Spinal cord (tissue), 10 donors: ENCODE measurements around the gene RALA. TPM values are rescaled to one million over a fixed set of nuclear protein-coding genes. Genes with fewer than 3 reads are reported as not detected.
"Not testable (repeated sequence)": the region's sequence is repeated elsewhere in the genome, so short reads cannot be mapped to it uniquely, and the experiment has no call there.

Experiments used
- DNase-seq, 6 donors: peaks; one replicate each; pipeline versions ENCODE4 v3.0.0 to v3.0.0-alpha.2; 2013 to 2015; ENCODE audit warnings: low spot score in 6 of 6, low read depth in 4 of 6
- H3K27ac ChIP-seq: one replicate; pipeline ENCODE4 v1.5.1; 2013; ENCODE audit warnings: low read depth, low read length, control low read depth
- H3K27me3 ChIP-seq: one replicate; pipeline ENCODE4 v1.6.1; 2013; ENCODE audit warnings: low read length; ENCODE audit not compliant: control insufficient read depth, insufficient read depth
- H3K36me3 ChIP-seq: one replicate; pipeline ENCODE4 v1.6.1; 2013; ENCODE audit warnings: low read length; ENCODE audit not compliant: control insufficient read depth, insufficient read depth
- H3K4me1 ChIP-seq: one replicate; pipeline ENCODE4 v1.6.1; 2013; ENCODE audit warnings: low read length; ENCODE audit not compliant: control insufficient read depth, insufficient read depth
- H3K4me3 ChIP-seq: one replicate; pipeline ENCODE4 v1.5.1; 2013; ENCODE audit warnings: low read depth, low read length, control low read depth
- H3K9me3 ChIP-seq: one replicate; pipeline ENCODE4 v1.6.1; 2013; ENCODE audit warnings: low read length; ENCODE audit not compliant: control insufficient read depth, insufficient read depth
- WGBS: methylation state at CpG from one replicate; pipeline ENCODE4 v1.1.5; 2013; ENCODE audit warnings: missing lambda C conversion rate; ENCODE audit not compliant: insufficient coverage; 5-methylcytosine and 5-hydroxymethylcytosine counted together
- polyA plus RNA-seq, 2 donors: library from polyadenylated mRNA; unstranded; fragments of 120-200 nt; gene quantifications; one replicate each; pipeline ENCODE4 v1.2.1, GENCODE V29; 2013; ENCODE audit not compliant: insufficient read length in 2 of 2
- total RNA-seq, 2 donors: library from RNA; depleted of rRNA in 1 of 2; stranded (reverse); fragments of 120-200 nt in 1 of 2; fragments of >200 nt in 1 of 2; gene quantifications; one replicate each; pipeline versions ENCODE4 v1.2.3 to v1.2.4, GENCODE V29; 2013 to 2014
- donor health status: healthy.

The RALA gene
- total and polyA plus RNA-seq, 4 donors, result 23.2 to 93.3 (median 60.7) TPM

DNA sequence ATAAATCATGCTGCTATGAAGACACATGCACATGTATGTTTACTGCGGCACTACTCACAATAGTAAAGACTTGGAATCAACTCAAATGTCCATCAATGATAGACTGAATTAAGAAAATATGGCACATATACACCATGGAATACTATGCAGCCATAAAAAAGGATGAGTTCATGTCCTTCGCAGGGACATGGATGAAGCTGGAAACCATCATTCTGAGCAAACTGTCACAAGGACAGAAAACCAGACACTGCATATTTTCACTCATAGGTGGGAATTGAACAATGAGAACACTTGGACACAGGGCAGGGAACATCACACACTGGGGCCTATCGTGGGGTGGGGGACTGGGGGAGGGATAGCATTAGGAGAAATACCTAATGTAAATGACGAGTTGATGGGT lies 69.7 kb downstream of the RALA start:
- H3K27me3 ChIP-seq, H3K9me3 ChIP-seq, H3K27ac ChIP-seq, DNase-seq, H3K4me3 ChIP-seq, H3K36me3 ChIP-seq, H3K4me1 ChIP-seq: not testable (repeated sequence)
- 80% methylated on average over 1 of the region's 4 CpGs for WGBS

DNA sequence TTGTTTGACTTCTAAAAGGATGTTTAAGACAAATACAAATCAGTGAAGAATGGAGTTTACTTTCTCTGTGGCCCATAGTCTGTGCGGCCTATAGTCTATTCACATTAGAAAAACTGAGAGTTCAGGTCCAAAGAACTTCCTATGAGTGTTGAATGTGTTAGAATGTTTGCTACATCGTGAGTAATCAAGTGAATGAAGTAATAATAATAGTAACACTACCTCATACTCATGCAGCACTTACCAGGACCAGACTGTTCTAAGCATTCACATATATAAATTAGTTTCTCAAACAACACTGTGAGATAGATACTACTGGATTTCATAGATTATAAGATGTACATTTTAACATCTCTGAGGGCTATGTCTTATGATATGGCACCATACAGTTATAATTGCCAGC lies 70.4 kb downstream of the RALA start:
- H3K9me3 ChIP-seq, result no peaks in the 10 kb centered on the region
- no peak overlapping the region for H3K4me3 ChIP-seq
- no peaks in the 10 kb centered on the region for H3K4me1 ChIP-seq
- no peak overlapping the region for H3K27ac ChIP-seq
- no peak for DNase-seq
- peaks cover 9% of the 10 kb centered on the region for H3K36me3 ChIP-seq
- H3K27me3 ChIP-seq, result no peaks in the 10 kb centered on the region
- no CpG with 5 or more reads among the region's 2 CpGs for WGBS

DNA sequence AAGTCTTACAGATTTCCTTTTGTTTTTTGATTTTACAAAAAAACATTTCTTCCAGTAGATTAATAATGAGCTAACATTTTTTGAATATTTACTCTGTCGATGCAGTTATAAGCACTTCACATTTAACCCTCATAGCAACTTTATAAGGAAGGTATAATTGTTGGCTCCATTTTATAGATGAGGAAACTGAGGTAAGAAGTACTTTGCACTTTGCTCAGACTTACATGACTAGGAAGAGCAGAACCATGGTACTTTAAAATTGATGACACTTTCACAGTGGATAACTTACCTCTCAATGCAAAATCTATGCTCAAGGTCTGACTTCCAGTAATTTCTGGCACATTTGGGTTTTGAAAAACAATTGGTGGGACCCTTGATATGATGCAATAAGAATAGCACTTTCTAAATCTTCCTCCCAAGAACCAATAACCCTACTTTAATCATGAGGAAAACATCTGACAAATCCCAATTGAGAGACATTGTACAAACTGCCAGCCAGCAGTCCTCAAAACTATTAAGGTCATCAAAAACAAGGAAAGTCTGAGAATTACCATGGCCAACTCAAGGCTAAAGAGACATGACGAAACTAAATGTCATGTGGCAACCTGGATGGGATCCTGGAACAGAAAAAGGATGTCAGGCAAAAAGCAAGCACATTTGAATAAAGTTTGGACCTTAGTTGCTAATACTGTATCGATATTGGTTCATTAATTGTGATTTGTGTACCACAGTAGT lies 72.6 kb downstream of the RALA start:
- no peak overlapping the region for H3K4me3 ChIP-seq
- no peaks in the 10 kb centered on the region for H3K27me3 ChIP-seq
- H3K36me3 ChIP-seq, result peaks cover 11% of the 10 kb centered on the region
- H3K9me3 ChIP-seq, result no peaks in the 10 kb centered on the region
- DNase-seq, result no peak
- WGBS, result 100% methylated on average over 1 of the region's 3 CpGs
- no peak overlapping the region for H3K27ac ChIP-seq
- H3K4me1 ChIP-seq, result no peaks in the 10 kb centered on the region

DNA sequence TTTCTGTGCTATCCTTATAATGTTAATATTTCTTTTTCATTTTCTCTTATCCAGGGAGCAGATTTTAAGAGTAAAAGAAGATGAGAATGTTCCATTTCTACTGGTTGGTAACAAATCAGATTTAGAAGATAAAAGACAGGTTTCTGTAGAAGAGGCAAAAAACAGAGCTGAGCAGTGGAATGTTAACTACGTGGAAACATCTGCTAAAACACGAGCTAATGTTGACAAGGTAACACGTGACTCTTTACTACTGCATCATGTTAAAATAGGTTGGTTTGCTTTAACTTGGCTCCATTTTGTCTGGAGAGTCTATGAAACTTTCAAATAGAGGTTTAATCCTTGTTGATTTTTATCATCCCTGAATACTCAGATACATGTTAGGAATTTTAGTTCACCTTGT lies 73.3 kb downstream of the RALA start:
- H3K27me3 ChIP-seq, result no peaks in the 10 kb centered on the region
- no peak overlapping the region for H3K27ac ChIP-seq
- DNase-seq, result no peak
- no peak overlapping the region for H3K4me3 ChIP-seq
- H3K36me3 ChIP-seq, result peaks cover 14% of the 10 kb centered on the region
- WGBS, result 83% methylated on average over 1 of the region's 3 CpGs
- H3K9me3 ChIP-seq, result no peaks in the 10 kb centered on the region
- H3K4me1 ChIP-seq, result no peaks in the 10 kb centered on the region

DNA sequence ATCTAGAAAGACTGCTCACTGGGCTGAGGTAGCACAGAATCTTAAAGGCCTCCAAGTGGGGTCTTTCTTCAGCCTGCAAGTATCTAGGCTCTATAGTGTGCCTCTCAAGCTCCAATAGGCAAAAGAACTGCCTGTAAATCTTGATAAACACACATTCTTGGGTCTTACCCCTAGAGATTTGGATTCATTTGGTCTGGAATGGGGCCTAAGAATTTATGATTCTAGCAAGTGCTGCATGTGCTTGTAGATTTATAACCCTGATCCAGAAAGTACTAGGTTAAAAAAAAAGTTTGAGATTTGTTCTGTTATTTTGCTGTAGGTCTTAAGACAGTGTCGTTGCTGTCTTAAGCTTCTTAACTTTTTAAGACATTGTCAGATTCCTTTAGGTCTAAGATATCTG lies 74.1 kb downstream of the RALA start:
- DNase-seq, result no peak
- no peaks in the 10 kb centered on the region for H3K27me3 ChIP-seq
- H3K4me1 ChIP-seq, result no peaks in the 10 kb centered on the region
- H3K9me3 ChIP-seq, result no peaks in the 10 kb centered on the region
- peaks cover 14% of the 10 kb centered on the region for H3K36me3 ChIP-seq
- H3K27ac ChIP-seq, result no peak overlapping the region
- WGBS, result no CpG with 5 or more reads among the region's 1 CpG
- H3K4me3 ChIP-seq, result no peak overlapping the region

GRCh38 chr7:39700165-39700564 lies 76.8 kb downstream of the RALA start:
- H3K36me3 ChIP-seq, result peaks cover 14% of the 10 kb centered on the region
- no peaks in the 10 kb centered on the region for H3K27me3 ChIP-seq
- H3K4me3 ChIP-seq, result no peak overlapping the region
- WGBS, result 70% methylated on average over 1 of the region's 2 CpGs
- H3K9me3 ChIP-seq, result no peaks in the 10 kb centered on the region
- no peak for DNase-seq
- H3K27ac ChIP-seq, result no peak overlapping the region
- H3K4me1 ChIP-seq, result no peaks in the 10 kb centered on the region

GRCh38 chr7:39700932-39701331 lies 77.6 kb downstream of the RALA start:
- H3K4me3 ChIP-seq, result no peak overlapping the region
- no peaks in the 10 kb centered on the region for H3K9me3 ChIP-seq
- peaks cover 10% of the 10 kb centered on the region for H3K36me3 ChIP-seq
- 100% methylated on average over 7 of the region's 8 CpGs for WGBS
- no peaks in the 10 kb centered on the region for H3K4me1 ChIP-seq
- H3K27me3 ChIP-seq, result no peaks in the 10 kb centered on the region
- no peak overlapping the region for H3K27ac ChIP-seq
- no peak for DNase-seq

DNA sequence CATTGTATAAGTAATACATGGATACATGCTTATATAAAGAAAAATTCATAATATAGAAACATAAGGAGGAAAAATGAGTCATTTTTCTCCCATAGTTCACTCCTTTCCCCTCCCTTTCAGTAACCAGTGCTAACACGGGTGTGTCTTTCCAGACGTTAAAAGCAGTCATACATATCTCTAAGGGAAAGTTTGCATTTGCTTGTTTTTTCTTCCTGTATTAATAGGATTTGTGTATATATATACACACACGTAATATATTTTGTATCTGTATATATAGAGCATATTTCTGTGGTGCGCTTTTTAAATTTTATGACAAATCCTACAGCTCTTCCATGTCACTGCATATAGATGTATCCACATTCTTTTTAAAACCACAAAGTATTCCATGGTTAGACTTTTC lies 78.8 kb downstream of the RALA start:
- no peak for DNase-seq
- Histone ChIP-seq H3K9me3 (no peaks in the 10 kb centered on the region), H3K36me3 (peaks cover 9% of the 10 kb centered on the region), H3K27me3 (no peaks in the 10 kb centered on the region), H3K27ac (no peak overlapping the region), H3K4me3 (no peak overlapping the region), H3K4me1 (no peaks in the 10 kb centered on the region)
- WGBS, result no CpG with 5 or more reads among the region's 4 CpGs

GRCh38 chr7:39703144-39703543 lies 79.8 kb downstream of the RALA start:
- 86% methylated on average over 1 of the region's 5 CpGs for WGBS
- Histone ChIP-seq H3K9me3 (no peaks in the 10 kb centered on the region), H3K27me3 (no peaks in the 10 kb centered on the region), H3K4me3 (no peak overlapping the region), H3K4me1 (no peaks in the 10 kb centered on the region), H3K36me3 (peaks cover 5% of the 10 kb centered on the region), H3K27ac (no peak overlapping the region)
- DNase-seq, result no peak

DNA sequence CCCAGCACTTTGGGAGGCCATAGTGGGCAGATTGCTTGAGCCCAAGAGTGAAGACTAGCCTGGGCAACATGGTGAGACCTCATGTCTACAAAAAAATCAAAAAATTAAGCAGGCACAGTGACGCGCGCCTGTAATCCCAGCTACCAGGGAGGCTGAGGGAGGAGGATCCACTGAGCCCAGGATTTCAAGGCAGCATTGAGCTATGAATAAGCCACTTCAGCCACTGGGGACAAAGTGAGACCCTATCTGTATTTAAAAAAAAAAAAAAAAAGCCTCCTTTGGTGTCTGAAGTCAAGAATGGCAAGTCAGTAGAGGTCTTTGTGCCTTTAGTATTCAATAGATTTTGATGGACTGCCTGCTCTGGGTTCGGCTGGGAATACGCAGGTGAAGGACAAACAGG lies 85.7 kb downstream of the RALA start:
- Histone ChIP-seq H3K36me3 (no peaks in the 10 kb centered on the region), H3K9me3 (no peaks in the 10 kb centered on the region), H3K4me3 (no peak overlapping the region), H3K4me1 (peaks cover 4% of the 10 kb centered on the region), H3K27ac (no peak overlapping the region), H3K27me3 (no peaks in the 10 kb centered on the region)
- 73% methylated on average over 5 of the region's 5 CpGs for WGBS
- no peak for DNase-seq
